Parathyroid adenoma (tissue), 2 donors: ENCODE measurements around the gene KIFC1.
"Not testable (repeated sequence)": the region's sequence is repeated elsewhere in the genome, so short reads cannot be mapped to it uniquely, and the experiment has no call there.

Experiments used
- H2AFZ ChIP-seq: fragments of 300-600 bp; sonication (generic); one replicate; pipeline ENCODE4 v1.7.0; 2017; ENCODE audit warnings: antibody characterized with exemption, mild to moderate bottlenecking
- H3K27ac ChIP-seq: fragments of 300-600 bp; sonication (generic); one replicate; pipeline ENCODE4 v1.7.0; 2017
- H3K27me3 ChIP-seq: fragments of 300-600 bp; sonication (generic); one replicate; pipeline ENCODE4 v1.7.0; 2017; ENCODE audit warnings: low read length; ENCODE audit not compliant: control insufficient read depth, insufficient read depth
- H3K36me3 ChIP-seq: fragments of 300-600 bp; sonication (generic); one replicate; pipeline ENCODE4 v1.7.0; 2017; ENCODE audit warnings: low read length; ENCODE audit not compliant: control insufficient read depth, insufficient read depth
- H3K4me1 ChIP-seq: fragments of 300-600 bp; sonication (generic); one replicate; pipeline ENCODE4 v1.7.0; 2017; ENCODE audit warnings: control low read depth
- H3K4me2 ChIP-seq: fragments of 300-600 bp; sonication (generic); one replicate; pipeline ENCODE4 v1.7.0; 2017; ENCODE audit warnings: low read length
- H3K4me3 ChIP-seq: fragments of 300-600 bp; sonication (generic); one replicate; pipeline ENCODE4 v1.7.0; 2017; ENCODE audit warnings: low read depth, low read length
- H3K79me2 ChIP-seq: fragments of 300-600 bp; sonication (generic); one replicate; pipeline ENCODE4 v1.7.0; 2017; ENCODE audit warnings: control low read depth
- H3K9ac ChIP-seq: fragments of 300-600 bp; sonication (generic); one replicate; pipeline ENCODE4 v1.7.0; 2017; ENCODE audit warnings: mild to moderate bottlenecking
- H3K9me3 ChIP-seq: fragments of 300-600 bp; sonication (generic); one replicate; pipeline ENCODE4 v1.7.0; 2017; ENCODE audit warnings: low read length; ENCODE audit not compliant: control insufficient read depth
- TF ChIP-seq, protein P1 (sequence below): fragments of 300-600 bp; sonication (generic); IDR thresholded peaks from one replicate; pipeline ENCODE4 v1.7.0; 2017; ENCODE audit warnings: antibody characterized with exemption, mild to moderate bottlenecking
- donor health status: primary hyperparathyroidism.

Gene KIFC1

DNA sequence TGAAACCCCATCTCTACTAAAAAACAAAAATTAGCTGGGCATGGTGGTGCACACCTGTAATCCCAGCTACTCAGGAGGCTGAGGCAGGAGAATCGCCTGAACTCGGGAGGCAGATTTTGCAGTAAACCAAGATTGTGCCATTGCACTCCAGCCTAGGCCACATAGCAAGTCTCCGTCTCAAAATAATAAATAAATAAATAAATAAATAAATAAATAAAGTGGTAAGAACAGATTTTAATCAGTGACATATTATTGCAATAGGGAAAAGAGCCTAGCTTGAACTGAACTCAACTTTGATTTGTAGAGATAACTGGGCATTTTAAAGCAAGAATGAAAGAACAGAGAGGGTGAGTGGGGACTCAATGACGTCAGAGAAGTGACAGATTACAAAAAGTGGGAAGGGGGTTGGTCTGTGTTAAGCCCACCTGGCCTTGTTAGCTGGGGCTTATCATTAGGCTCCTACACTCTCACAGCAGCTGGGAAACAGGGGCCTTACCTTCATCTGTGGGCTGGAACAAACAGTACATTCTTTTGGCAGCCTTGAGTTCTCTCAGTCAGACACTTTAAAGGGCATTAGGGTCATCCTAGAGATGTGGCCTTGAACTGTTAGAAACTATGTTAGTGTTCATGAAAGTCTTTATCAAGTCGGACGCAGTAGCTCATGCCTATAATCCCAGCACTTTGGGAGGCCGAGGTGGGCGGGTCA, 24.5 kb upstream of the KIFC1 start:
- no peaks in the 10 kb centered on the region for H3K36me3 ChIP-seq
- H3K27ac ChIP-seq: no peak overlapping the region
- H2AFZ ChIP-seq: no peak overlapping the region
- no peaks in the 10 kb centered on the region for H3K79me2 ChIP-seq
- no peaks in the 10 kb centered on the region for H3K27me3 ChIP-seq
- TF ChIP-seq, protein P1, sequence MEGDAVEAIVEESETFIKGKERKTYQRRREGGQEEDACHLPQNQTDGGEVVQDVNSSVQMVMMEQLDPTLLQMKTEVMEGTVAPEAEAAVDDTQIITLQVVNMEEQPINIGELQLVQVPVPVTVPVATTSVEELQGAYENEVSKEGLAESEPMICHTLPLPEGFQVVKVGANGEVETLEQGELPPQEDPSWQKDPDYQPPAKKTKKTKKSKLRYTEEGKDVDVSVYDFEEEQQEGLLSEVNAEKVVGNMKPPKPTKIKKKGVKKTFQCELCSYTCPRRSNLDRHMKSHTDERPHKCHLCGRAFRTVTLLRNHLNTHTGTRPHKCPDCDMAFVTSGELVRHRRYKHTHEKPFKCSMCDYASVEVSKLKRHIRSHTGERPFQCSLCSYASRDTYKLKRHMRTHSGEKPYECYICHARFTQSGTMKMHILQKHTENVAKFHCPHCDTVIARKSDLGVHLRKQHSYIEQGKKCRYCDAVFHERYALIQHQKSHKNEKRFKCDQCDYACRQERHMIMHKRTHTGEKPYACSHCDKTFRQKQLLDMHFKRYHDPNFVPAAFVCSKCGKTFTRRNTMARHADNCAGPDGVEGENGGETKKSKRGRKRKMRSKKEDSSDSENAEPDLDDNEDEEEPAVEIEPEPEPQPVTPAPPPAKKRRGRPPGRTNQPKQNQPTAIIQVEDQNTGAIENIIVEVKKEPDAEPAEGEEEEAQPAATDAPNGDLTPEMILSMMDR: no peak
- H3K4me1 ChIP-seq: peaks cover 9% of the 10 kb centered on the region
- H3K9ac ChIP-seq: no peak overlapping the region
- H3K4me2 ChIP-seq: no peak overlapping the region
- no peaks in the 10 kb centered on the region for H3K9me3 ChIP-seq
- H3K4me3 ChIP-seq: no peak overlapping the region

GRCh38 chr6:33367715-33368025, 24.0 kb upstream of the KIFC1 start:
- not testable (repeated sequence) for H3K27me3 ChIP-seq, H2AFZ ChIP-seq

DNA sequence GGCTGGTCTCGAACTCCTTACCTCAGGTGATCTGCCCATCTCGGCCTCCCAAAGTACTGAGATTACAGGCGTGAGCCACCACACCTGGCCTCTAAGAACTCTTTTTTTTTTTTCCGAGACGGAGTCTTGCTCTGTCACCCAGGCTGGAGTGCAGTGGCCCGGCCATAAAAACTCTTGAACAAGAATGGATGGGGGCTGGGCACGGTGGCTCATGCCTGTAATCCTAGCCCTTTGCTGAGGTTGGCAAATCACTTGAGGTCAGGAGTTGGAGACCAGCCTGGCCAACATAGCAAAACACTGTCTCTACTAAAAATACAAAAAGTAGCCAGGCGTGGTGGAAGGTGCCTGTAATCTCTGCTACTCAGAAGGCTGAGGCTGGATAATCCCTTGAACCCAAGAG, 19.7 kb upstream of the KIFC1 start:
- Histone ChIP-seq H3K27ac (peak overlapping the region; percentile 27), H3K4me1 (peaks cover 29% of the 10 kb centered on the region), H3K4me2 (peak overlapping the region; percentile 69), H3K4me3 (peak overlapping the region; percentile 32), H2AFZ (peak overlapping the region; percentile 50)
- H3K9me3 ChIP-seq, H3K27me3 ChIP-seq, H3K36me3 ChIP-seq, H3K9ac ChIP-seq, H3K79me2 ChIP-seq: not testable (repeated sequence)

More at GRCh38 chr6:33367715-33368025, 24.0 kb upstream of the KIFC1 start:
- not testable (repeated sequence) for H3K4me2 ChIP-seq, H3K4me3 ChIP-seq, H3K36me3 ChIP-seq, H3K79me2 ChIP-seq, H3K27ac ChIP-seq, H3K9me3 ChIP-seq, H3K9ac ChIP-seq
- H3K4me1 ChIP-seq: peaks cover 10% of the 10 kb centered on the region

- Histone ChIP-seq H3K79me2 (no peaks in the 10 kb centered on the region), H3K4me1 (peaks cover 29% of the 10 kb centered on the region), H3K27me3 (no peaks in the 10 kb centered on the region), H2AFZ (peak overlapping the region; percentile 50), H3K27ac (peak overlapping the region; percentile 27), H3K9me3 (no peaks in the 10 kb centered on the region), H3K4me2 (peak overlapping the region; percentile 69), H3K4me3 (peak overlapping the region; percentile 32), H3K9ac (no peak overlapping the region), H3K36me3 (no peaks in the 10 kb centered on the region)
- TF ChIP-seq, protein P1: no peak
These were observed 19.0 kb upstream of the KIFC1 start for GRCh38 chr6:33372526-33373123.

GRCh38 chr6:33373960-33374910, 17.4 kb upstream of the KIFC1 start:
- Histone ChIP-seq H3K27me3 (no peaks in the 10 kb centered on the region), H3K9ac (no peak overlapping the region), H3K4me3 (peak overlapping the region; percentile 18), H2AFZ (peak overlapping the region; percentile 50), H3K4me2 (peak overlapping the region; percentile 41), H3K36me3 (no peaks in the 10 kb centered on the region), H3K4me1 (peaks cover 29% of the 10 kb centered on the region), H3K79me2 (no peaks in the 10 kb centered on the region), H3K27ac (peak overlapping the region; percentile 76), H3K9me3 (no peaks in the 10 kb centered on the region)
- TF ChIP-seq, protein P1: no peak
